ENCODE results near the gene ACSBG1. TPM values are rescaled to one million over a fixed set of nuclear protein-coding genes. Genes with fewer than 3 reads are reported as not detected.

ACSBG1 gene
- polyA plus RNA-seq, 1 donor (not counting 4 experiments of a cell fraction or from before 2014, with no cell fraction given) = 0.01 TPM

DNA sequence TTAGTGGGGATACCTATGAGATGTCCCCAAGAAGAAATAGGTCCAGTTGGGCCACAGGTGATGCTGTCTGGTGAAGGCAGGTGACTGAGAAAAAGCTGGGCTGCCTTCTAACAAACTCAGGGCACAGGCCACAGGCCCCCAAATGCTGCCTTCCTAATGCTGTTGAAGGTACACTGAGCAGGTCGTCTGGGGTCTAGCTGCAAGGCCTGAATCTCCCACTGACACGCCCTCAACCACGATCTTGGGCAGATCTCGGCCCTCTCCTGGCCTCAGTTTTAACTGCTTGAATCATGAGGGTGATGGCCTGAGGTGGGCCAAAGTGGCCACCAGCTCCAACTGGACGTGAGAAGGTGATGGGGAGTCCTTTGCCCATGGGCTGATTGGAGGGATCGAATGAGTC, 2.1 kb upstream of the ACSBG1 start:
- TF ChIP-seq EZH2 (IDR thresholded peaks at IDR 0.05; ENCODE audit: low read length) = no peak
- TF ChIP-seq, protein P1, sequence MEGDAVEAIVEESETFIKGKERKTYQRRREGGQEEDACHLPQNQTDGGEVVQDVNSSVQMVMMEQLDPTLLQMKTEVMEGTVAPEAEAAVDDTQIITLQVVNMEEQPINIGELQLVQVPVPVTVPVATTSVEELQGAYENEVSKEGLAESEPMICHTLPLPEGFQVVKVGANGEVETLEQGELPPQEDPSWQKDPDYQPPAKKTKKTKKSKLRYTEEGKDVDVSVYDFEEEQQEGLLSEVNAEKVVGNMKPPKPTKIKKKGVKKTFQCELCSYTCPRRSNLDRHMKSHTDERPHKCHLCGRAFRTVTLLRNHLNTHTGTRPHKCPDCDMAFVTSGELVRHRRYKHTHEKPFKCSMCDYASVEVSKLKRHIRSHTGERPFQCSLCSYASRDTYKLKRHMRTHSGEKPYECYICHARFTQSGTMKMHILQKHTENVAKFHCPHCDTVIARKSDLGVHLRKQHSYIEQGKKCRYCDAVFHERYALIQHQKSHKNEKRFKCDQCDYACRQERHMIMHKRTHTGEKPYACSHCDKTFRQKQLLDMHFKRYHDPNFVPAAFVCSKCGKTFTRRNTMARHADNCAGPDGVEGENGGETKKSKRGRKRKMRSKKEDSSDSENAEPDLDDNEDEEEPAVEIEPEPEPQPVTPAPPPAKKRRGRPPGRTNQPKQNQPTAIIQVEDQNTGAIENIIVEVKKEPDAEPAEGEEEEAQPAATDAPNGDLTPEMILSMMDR (optimal IDR thresholded peaks at IDR 0.05 in 1 of 3, IDR thresholded peaks at IDR 0.05 in 1 of 3, conservative IDR thresholded peaks at IDR 0.05 in 1 of 3; ENCODE audit: extremely low read depth in 1 of 3, insufficient read depth in 2 of 3, low read length in 3 of 3) = no peak
- no peak overlapping the region for H3K4me2 ChIP-seq (ENCODE audit: control insufficient read depth, extremely low read depth, insufficient read depth, low read depth, low read length)
- peaks cover 11% of the 10 kb centered on the region for H3K27me3 ChIP-seq (ENCODE audit: control insufficient read depth, extremely low read depth, insufficient read depth, low read length)
- no peak overlapping the region for H2AFZ ChIP-seq (ENCODE audit: control insufficient read depth, low read length)
- H3K9ac ChIP-seq (ENCODE audit: control insufficient read depth, extremely low read depth, insufficient read depth, low read length) = no peak overlapping the region
- H3K79me2 ChIP-seq (ENCODE audit: control insufficient read depth, insufficient read depth, low read length) = no peaks in the 10 kb centered on the region
- no peak for DNase-seq (ENCODE audit: low read depth, low spot score)
- H3K4me1 ChIP-seq (ENCODE audit: control insufficient read depth, extremely low read depth, insufficient read depth, low read length) = no peaks in the 10 kb centered on the region
- H4K20me1 ChIP-seq (ENCODE audit: control insufficient read depth, extremely low read depth, insufficient read depth, low read length) = no peaks in the 10 kb centered on the region
- no peaks in the 10 kb centered on the region for H3K9me3 ChIP-seq (ENCODE audit: control insufficient read depth, low read depth, low read length)
- no peak overlapping the region for H3K27ac ChIP-seq (ENCODE audit: control insufficient read depth, insufficient read depth, low read length)
- no peaks in the 10 kb centered on the region for H3K9me1 ChIP-seq (ENCODE audit: control insufficient read depth, extremely low read depth, insufficient read depth, low read length)
- FAIRE-seq = no peak
- dilution Hi-C loops (cut with MboI; ENCODE audit: extremely low pct_ligation_motif_present, low sequenced_read_pairs) = no loop called here
- H3K36me3 ChIP-seq (ENCODE audit: control insufficient read depth in 2 of 2, extremely low read depth in 1 of 2, insufficient read depth in 2 of 2, low read length in 2 of 2) = no peaks in the 10 kb centered on the region
- H3K4me3 ChIP-seq (ENCODE audit: control insufficient read depth in 2 of 3, extremely low read depth in 1 of 3, insufficient read depth in 2 of 3, low read depth in 1 of 3, low read length in 3 of 3) = no peak overlapping the region

DNA sequence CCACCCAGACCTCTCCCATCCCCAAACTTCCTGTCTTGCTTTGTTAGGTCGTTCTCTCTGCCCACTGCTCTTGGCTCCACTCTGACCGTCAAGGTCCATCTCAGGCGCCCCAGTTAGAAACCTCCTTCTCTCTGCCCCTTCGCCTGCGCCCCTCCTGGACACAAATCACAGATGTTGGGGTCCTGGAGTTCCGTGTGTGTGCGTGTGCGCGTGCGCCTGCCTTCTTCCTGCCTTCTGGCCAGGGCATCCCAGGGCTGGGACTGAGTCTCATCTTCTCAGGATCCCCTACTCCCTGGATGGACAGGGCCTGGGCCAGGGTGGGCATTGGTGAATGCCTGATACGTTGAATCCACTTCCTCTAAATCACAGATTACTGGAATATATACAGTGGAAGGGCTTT, 869 bp downstream of the ACSBG1 start:
- Histone ChIP-seq H3K9me1 (ENCODE audit: control insufficient read depth, extremely low read depth, insufficient read depth, low read length) (no peaks in the 10 kb centered on the region), H3K9ac (ENCODE audit: control insufficient read depth, extremely low read depth, insufficient read depth, low read length) (no peak overlapping the region), H3K9me3 (ENCODE audit: control insufficient read depth, low read depth, low read length) (no peaks in the 10 kb centered on the region), H3K36me3 (ENCODE audit: control insufficient read depth in 2 of 2, extremely low read depth in 1 of 2, insufficient read depth in 2 of 2, low read length in 2 of 2) (no peaks in the 10 kb centered on the region), H3K4me1 (ENCODE audit: control insufficient read depth, extremely low read depth, insufficient read depth, low read length) (no peaks in the 10 kb centered on the region), H3K27ac (ENCODE audit: control insufficient read depth, insufficient read depth, low read length) (no peak overlapping the region), H3K4me3 (ENCODE audit: control insufficient read depth in 2 of 3, extremely low read depth in 1 of 3, insufficient read depth in 2 of 3, low read depth in 1 of 3, low read length in 3 of 3) (no peak overlapping the region), H4K20me1 (ENCODE audit: control insufficient read depth, extremely low read depth, insufficient read depth, low read length) (no peaks in the 10 kb centered on the region), H3K4me2 (ENCODE audit: control insufficient read depth, extremely low read depth, insufficient read depth, low read depth, low read length) (no peak overlapping the region), H3K79me2 (ENCODE audit: control insufficient read depth, insufficient read depth, low read length) (no peaks in the 10 kb centered on the region), H3K27me3 (ENCODE audit: control insufficient read depth, extremely low read depth, insufficient read depth, low read length) (peaks cover 11% of the 10 kb centered on the region), H2AFZ (ENCODE audit: control insufficient read depth, low read length) (no peak overlapping the region)
- dilution Hi-C loops (cut with MboI; ENCODE audit: extremely low pct_ligation_motif_present, low sequenced_read_pairs) = no loop called here
- DNase-seq (ENCODE audit: low read depth, low spot score) = no peak
- TF ChIP-seq, protein P1 (optimal IDR thresholded peaks at IDR 0.05 in 1 of 3, IDR thresholded peaks at IDR 0.05 in 1 of 3, conservative IDR thresholded peaks at IDR 0.05 in 1 of 3; ENCODE audit: extremely low read depth in 1 of 3, insufficient read depth in 2 of 3, low read length in 3 of 3) = no peak
- TF ChIP-seq EZH2 (IDR thresholded peaks at IDR 0.05; ENCODE audit: low read length) = no peak
- FAIRE-seq = no peak

Data from keratinocyte (primary cell).